H9 (cell line): ENCODE data around the gene ADGRA1. TPM values are rescaled to one million over a fixed set of nuclear protein-coding genes. Genes with fewer than 3 reads are reported as not detected.

ENCODE experiments used
- DNase-seq: peaks from one replicate; pipeline ENCODE4 v3.0.0-alpha.2; 2017
- H2AFZ ChIP-seq: one replicate; pipeline ENCODE4 v1.6.1; 2013; ENCODE audit warnings: mild to moderate bottlenecking, low read length, control low read depth, moderate library complexity
- H2AK5ac ChIP-seq: 2 replicates; pipeline ENCODE4 v1.6.1; 2013; ENCODE audit warnings: low read length, control low read depth, mixed read lengths; ENCODE audit not compliant: insufficient read length
- H2BK120ac ChIP-seq: one replicate; pipeline ENCODE4 v1.6.1; 2013; ENCODE audit warnings: low read depth, mild to moderate bottlenecking, low read length, control low read depth, inconsistent platforms; ENCODE audit not compliant: poor library complexity, severe bottlenecking
- H2BK12ac ChIP-seq: 2 replicates; pipeline ENCODE4 v1.6.1; 2013; ENCODE audit warnings: low read length, control low read depth, mixed read lengths, low read depth; ENCODE audit not compliant: insufficient read length
- H2BK15ac ChIP-seq: 2 replicates; pipeline ENCODE4 v1.6.1; 2013; ENCODE audit warnings: low read depth, low read length, control low read depth
- H2BK20ac ChIP-seq: one replicate; pipeline ENCODE4 v1.6.1; 2013; ENCODE audit warnings: low read depth, mild to moderate bottlenecking, low read length, control low read depth, inconsistent platforms; ENCODE audit not compliant: poor library complexity, severe bottlenecking
- H2BK5ac ChIP-seq: 2 replicates; pipeline ENCODE4 v1.6.1; 2013; ENCODE audit warnings: low read length, control low read depth, mixed read lengths; ENCODE audit not compliant: insufficient read length
- H3K14ac ChIP-seq: 2 replicates; pipeline ENCODE4 v1.6.1; 2013; ENCODE audit warnings: low read length, control low read depth; ENCODE audit not compliant: insufficient read depth
- H3K18ac ChIP-seq: 2 replicates; pipeline ENCODE4 v1.6.1; 2013; ENCODE audit warnings: low read depth, mild to moderate bottlenecking, mixed read lengths, low read length, control low read depth; ENCODE audit not compliant: insufficient read length
- H3K23ac ChIP-seq: 2 replicates; pipeline ENCODE4 v1.6.1; 2013; ENCODE audit warnings: low read length, control low read depth, mixed read lengths, low read depth; ENCODE audit not compliant: insufficient read length
- H3K23me2 ChIP-seq: 2 replicates; pipeline ENCODE4 v1.6.1; 2013; ENCODE audit warnings: low read depth, mild to moderate bottlenecking, mixed read lengths, low read length, control low read depth; ENCODE audit not compliant: insufficient read length, poor library complexity, severe bottlenecking
- H3K27ac ChIP-seq: 2 replicates; pipeline ENCODE4 v1.5.1; 2013; ENCODE audit warnings: low read length, control low read depth, mixed read lengths, low read depth; ENCODE audit not compliant: insufficient read length
- H3K27me3 ChIP-seq: 2 replicates; pipeline ENCODE4 v1.6.1; 2013; ENCODE audit warnings: low read length, control low read depth, inconsistent platforms; ENCODE audit not compliant: insufficient read depth
- H3K4ac ChIP-seq: 2 replicates; pipeline ENCODE4 v1.6.1; 2013; ENCODE audit warnings: low read depth, mild to moderate bottlenecking, control low read depth, inconsistent platforms, low read length, moderate library complexity
- H3K4me1 ChIP-seq: 2 replicates; pipeline ENCODE4 v1.6.1; 2013; ENCODE audit warnings: low read length, control low read depth, inconsistent platforms; ENCODE audit not compliant: insufficient read depth
- H3K4me2 ChIP-seq: 2 replicates; pipeline ENCODE4 v1.6.1; 2013; ENCODE audit warnings: low read length, control low read depth, mixed read lengths; ENCODE audit not compliant: insufficient read length, insufficient read depth
- H3K56ac ChIP-seq: 2 replicates; pipeline ENCODE4 v1.6.1; 2013; ENCODE audit warnings: low read depth, mild to moderate bottlenecking, mixed read lengths, low read length, control low read depth; ENCODE audit not compliant: insufficient read length
- H3K79me1 ChIP-seq: 2 replicates; pipeline ENCODE4 v1.6.1; 2013; ENCODE audit warnings: low read depth, mild to moderate bottlenecking, moderate library complexity, low read length, control low read depth, inconsistent platforms; ENCODE audit not compliant: insufficient read depth, poor library complexity, severe bottlenecking
- H3K79me2 ChIP-seq: 2 replicates; pipeline ENCODE4 v1.6.1; 2013; ENCODE audit warnings: low read length, control low read depth, inconsistent platforms; ENCODE audit not compliant: insufficient read depth
- H3K9ac ChIP-seq: 2 replicates; pipeline ENCODE4 v1.6.1; 2013; ENCODE audit warnings: low read length, control low read depth, mixed read lengths; ENCODE audit not compliant: insufficient read length; ENCODE audit errors: extremely low read depth
- H3K9me3 ChIP-seq: one replicate; pipeline ENCODE4 v1.6.1; 2013; ENCODE audit warnings: low read depth, low read length, inconsistent platforms; ENCODE audit not compliant: control insufficient read depth
- H3T11ph ChIP-seq: one replicate; pipeline ENCODE4 v1.6.1; 2013; ENCODE audit warnings: mild to moderate bottlenecking, low read length, control low read depth, inconsistent platforms
- H4K20me1 ChIP-seq: one replicate; pipeline ENCODE4 v1.6.1; 2013; ENCODE audit not compliant: control insufficient read depth, insufficient read length, insufficient read depth
- H4K5ac ChIP-seq: 2 replicates; pipeline ENCODE4 v1.6.1; 2013; ENCODE audit warnings: low read depth, mild to moderate bottlenecking, mixed read lengths, low read length, control low read depth; ENCODE audit not compliant: insufficient read length
- H4K8ac ChIP-seq: replicated peaks from 2 replicates; pipeline ENCODE4 v1.6.1; 2013; ENCODE audit warnings: low read length, control low read depth, mixed read lengths, low read depth; ENCODE audit not compliant: insufficient read length
- H4K91ac ChIP-seq: 2 replicates; pipeline ENCODE4 v1.6.1; 2013; ENCODE audit warnings: low read depth, mild to moderate bottlenecking, moderate library complexity, mixed read lengths, low read length, control low read depth; ENCODE audit not compliant: insufficient read length
- H3K27ac Mint-ChIP-seq, 3 experiments: 2 replicates in 2 of 3; 3 replicates in 1 of 3; pipeline ENCODE4 v1.8.0; 2020 to 2021; ENCODE audit warnings: mixed read lengths in 3 of 3, mild to moderate bottlenecking in 1 of 3, moderate library complexity in 1 of 3
- H3K27me3 Mint-ChIP-seq: 2 replicates; pipeline ENCODE4 v1.8.0; 2021; ENCODE audit warnings: low read depth, mild to moderate bottlenecking, moderate library complexity, mixed read lengths
- H3K36me3 Mint-ChIP-seq, 3 experiments: 2 replicates in 2 of 3; 3 replicates in 1 of 3; pipeline ENCODE4 v1.8.0; 2020 to 2021; ENCODE audit warnings: low read depth in 3 of 3, mixed read lengths in 3 of 3; ENCODE audit not compliant: insufficient read depth in 1 of 3
- H3K4me1 Mint-ChIP-seq, 2 experiments: 2 replicates each; pipeline ENCODE4 v1.8.0; 2020; ENCODE audit warnings: mixed read lengths in 2 of 2
- H3K4me3 Mint-ChIP-seq, 2 experiments: 2 replicates in 1 of 2; 3 replicates in 1 of 2; pipeline ENCODE4 v1.8.0; 2020 to 2021; ENCODE audit warnings: mild to moderate bottlenecking in 2 of 2, mixed read lengths in 2 of 2, moderate library complexity in 1 of 2
- H3K9me3 Mint-ChIP-seq, 2 experiments: 2 replicates in 1 of 2; 3 replicates in 1 of 2; pipeline ENCODE4 v1.8.0; 2020; ENCODE audit warnings: mild to moderate bottlenecking in 2 of 2, mixed read lengths in 2 of 2, moderate library complexity in 1 of 2
- CTCF ChIP-seq: fragments of 200-600 bp; sonication (generic); conservative IDR thresholded peaks from 3 replicates; pipeline ENCODE4 v1.8.0; 2021; ENCODE audit warnings: antibody characterized with exemption, mild to moderate bottlenecking
- WGBS: extraction: QIAGEN DNeasy Blood & Tissue Kit; methylation state at CpG from one replicate; pipeline ENCODE4 v1.1.7; 2013; ENCODE audit warnings: missing lambda C conversion rate, low lambda C conversion rate, mixed read lengths; ENCODE audit not compliant: insufficient read length; ENCODE audit errors: extremely low coverage; 5-methylcytosine and 5-hydroxymethylcytosine counted together
- total RNA-seq: library from RNA; stranded (reverse); gene quantifications from 2 replicates; pipeline ENCODE4 v1.2.1, GENCODE V29; 2021

ADGRA1 gene
- total RNA-seq, 1 experiment from 2014 or later = 0.11 TPM

- Histone ChIP-seq H2AK5ac (no peak overlapping the region), H3K18ac (no peak overlapping the region), H4K8ac (no peak overlapping the region), H3K4me1 (no peaks in the 10 kb centered on the region), H3K4ac (no peak overlapping the region), H3K9me3 (no peaks in the 10 kb centered on the region), H3K14ac (no peak overlapping the region), H3K9ac (no peak overlapping the region), H2BK120ac (no peak overlapping the region), H3T11ph (no peak overlapping the region), H4K91ac (no peak overlapping the region), H3K27ac (no peak overlapping the region), H2BK20ac (no peak overlapping the region), H2BK15ac (no peak overlapping the region), H3K23ac (no peak overlapping the region), H3K79me2 (no peaks in the 10 kb centered on the region), H3K4me2 (no peak overlapping the region), H2AFZ (no peak overlapping the region), H4K5ac (no peak overlapping the region), H3K79me1 (no peaks in the 10 kb centered on the region), H4K20me1 (no peaks in the 10 kb centered on the region), H3K56ac (no peak overlapping the region), H2BK12ac (no peak overlapping the region), H3K27me3 (no peaks in the 10 kb centered on the region), H2BK5ac (no peak overlapping the region), H3K23me2 (no peaks in the 10 kb centered on the region)
- peaks cover 0 to 5% (median 0%) of the 10 kb centered on the region in 3 experiments; a peak in 2 of 7 replicates for H3K36me3 Mint-ChIP-seq
- H3K27ac Mint-ChIP-seq = no peak overlapping the region
- WGBS = no CpG with 5 or more reads among the region's 21 CpGs
- no peaks in the 10 kb centered on the region; the same call in none of the 2 replicates for H3K27me3 Mint-ChIP-seq
- no peak overlapping the region for H3K4me3 Mint-ChIP-seq
- peaks cover 0 to 7% of the 10 kb centered on the region in 2 experiments; a peak in 3 of 4 replicates for H3K4me1 Mint-ChIP-seq
- TF ChIP-seq CTCF = no peak
- DNase-seq = no peak
- H3K9me3 Mint-ChIP-seq = peaks cover 4 to 6% of the 10 kb centered on the region in 2 experiments; a peak in 3 of 5 replicates
Measured at GRCh38 chr10:133070810-133071209, 16.9 kb upstream of the ADGRA1 start.
